Measurements from ENCODE around the gene ZFP91.

ZFP91 gene

DNA sequence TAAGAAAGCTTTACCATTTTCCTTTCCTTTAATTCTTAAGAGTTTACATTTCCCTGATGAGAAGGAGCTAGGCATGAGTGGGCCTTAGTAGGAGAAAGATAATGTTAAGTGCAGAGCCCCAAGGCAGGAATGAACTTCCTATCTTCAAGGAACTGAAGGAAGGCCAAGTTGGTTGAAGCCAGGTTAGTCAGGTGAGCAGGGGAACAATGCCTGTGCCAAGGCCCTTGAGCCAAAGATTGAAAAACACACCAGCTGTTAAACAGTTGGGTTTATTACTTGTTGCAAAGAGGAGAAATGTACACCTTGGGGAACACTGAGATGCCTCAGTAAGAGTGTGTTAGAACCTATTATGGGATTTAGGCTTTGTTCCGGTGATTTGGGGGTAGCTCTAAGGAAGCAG lies 53.6 kb downstream of the ZFP91 start:
- DNase-seq, result no peak

- no peak for DNase-seq
Measured at GRCh38 chr11:58636587-58636986, 57.7 kb downstream of the ZFP91 start.

DNA sequence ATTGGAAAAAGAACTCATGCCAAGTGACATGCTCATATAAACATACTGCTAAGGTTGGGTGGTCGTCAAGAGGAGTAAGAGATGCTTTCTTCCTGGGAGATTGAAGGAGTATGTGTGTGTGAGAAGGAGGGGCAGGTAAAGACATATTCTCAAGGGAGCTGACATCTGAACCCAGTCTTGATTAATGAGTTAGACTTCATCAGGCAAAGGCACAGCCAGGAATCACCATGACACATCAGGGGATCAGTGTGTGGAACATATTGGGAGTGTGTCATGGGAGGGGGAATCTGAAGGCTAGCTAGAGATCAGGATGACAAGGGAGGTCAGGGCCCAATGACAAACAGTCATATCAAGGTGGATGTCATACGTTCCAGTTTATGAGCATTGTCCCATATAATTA lies 58.5 kb downstream of the ZFP91 start:
- no peak for DNase-seq

GRCh38 chr11:58639103-58639502 lies 60.2 kb downstream of the ZFP91 start:
- DNase-seq, result no peak

- DNase-seq, result no peak
Measured at GRCh38 chr11:58639669-58640068, 60.8 kb downstream of the ZFP91 start.

DNA sequence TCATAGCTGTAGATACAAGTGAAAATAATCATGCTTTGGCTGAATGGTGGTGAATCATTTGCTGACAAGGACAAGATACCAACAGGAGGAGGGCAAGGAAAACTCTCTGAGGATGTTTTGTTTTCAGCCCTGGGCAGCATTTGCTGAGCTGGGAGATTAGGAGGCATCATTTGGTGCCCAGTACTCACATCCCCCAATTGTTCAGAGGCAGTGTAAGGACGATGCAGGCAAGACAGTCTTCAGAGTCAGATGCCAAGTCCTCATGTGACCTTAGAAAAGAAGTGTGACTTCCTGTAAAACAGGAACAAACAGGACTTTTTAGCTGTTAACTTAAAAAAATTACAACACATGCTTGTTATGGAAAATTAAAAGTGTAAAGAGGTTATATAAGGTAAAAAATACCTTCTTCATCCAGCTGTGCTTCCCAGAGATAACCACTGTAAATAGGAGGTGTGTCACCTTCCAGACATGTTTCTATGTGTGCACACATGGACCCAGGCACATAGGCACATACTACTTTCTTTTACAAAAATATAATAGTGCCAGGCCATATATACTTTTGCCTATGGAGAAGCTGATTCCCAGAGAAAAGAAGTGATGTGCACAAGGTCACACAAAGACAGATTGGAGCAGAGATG lies 61.6 kb downstream of the ZFP91 start:
- DNase-seq, result no peak

DNA sequence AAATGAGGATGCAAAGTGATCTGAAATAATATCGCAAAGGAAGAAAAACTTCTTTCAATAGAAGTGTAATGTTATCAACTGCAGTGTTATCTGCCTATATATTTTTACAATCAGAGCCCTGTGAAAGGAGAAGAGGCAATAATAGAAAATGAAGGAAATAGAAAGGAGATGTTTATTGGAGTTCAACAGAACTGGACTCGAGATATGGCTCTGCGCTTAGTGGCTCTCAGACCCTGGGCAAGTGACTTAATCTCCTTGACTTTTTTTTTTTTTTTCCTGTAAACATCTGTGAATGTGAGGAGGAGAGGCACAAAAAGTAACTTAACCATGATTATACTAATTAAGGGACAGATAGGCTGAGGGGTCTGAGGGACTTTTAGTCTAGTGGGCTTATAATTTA lies 62.5 kb downstream of the ZFP91 start:
- no peak for DNase-seq

- DNase-seq, result no peak
Measured at GRCh38 chr11:58641803-58642581, 63.1 kb downstream of the ZFP91 start.

GRCh38 chr11:58645854-58646253 lies 67.0 kb downstream of the ZFP91 start:
- DNase-seq, result no peak

DNA sequence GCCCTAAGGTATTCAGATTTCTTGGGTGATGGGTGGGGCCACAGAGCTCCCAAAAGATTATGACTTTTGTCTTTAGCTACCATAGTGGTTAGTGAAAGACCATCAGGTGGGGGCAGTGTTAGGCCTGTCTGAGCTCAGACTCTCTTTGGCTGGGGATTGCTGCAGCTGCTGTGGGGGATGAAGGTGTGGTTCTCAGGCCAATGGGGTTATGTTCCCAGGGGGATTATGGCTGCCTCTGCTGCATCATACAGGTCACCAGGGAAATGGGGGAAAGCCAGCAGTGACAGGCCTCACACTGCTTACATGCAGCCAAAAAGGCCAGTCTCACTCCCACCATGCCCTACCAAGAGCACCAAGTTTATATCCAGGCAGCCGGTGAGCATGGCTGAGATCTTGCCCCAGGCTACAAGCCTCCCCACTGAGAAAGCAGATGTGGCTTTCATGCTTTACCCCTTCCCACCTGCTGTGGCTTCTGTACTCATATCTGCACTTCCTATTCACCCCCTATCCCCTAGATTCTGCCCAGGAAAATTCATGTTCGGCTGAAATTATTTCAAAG lies 68.4 kb downstream of the ZFP91 start:
- no peak for DNase-seq

DNA sequence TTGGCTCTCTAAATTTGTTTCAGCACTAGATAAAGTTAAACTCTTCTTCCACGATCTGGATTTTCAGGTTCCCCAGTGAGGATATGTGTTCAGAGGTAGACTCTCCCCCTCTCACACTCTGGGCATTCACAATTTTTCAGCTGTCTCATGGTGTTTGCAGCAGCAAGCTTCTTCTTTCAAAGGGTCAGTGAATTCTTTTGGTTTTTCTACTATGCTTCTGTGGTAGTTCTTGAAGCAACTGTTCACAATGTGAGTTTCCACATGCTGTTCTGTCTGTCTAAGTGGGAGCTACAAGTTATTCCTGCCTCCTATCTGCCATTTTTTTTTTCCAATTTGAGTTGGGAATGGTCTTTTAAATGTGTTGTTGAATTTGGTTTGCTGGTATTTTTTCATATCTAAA lies 69.0 kb downstream of the ZFP91 start:
- no peak for DNase-seq

DNA sequence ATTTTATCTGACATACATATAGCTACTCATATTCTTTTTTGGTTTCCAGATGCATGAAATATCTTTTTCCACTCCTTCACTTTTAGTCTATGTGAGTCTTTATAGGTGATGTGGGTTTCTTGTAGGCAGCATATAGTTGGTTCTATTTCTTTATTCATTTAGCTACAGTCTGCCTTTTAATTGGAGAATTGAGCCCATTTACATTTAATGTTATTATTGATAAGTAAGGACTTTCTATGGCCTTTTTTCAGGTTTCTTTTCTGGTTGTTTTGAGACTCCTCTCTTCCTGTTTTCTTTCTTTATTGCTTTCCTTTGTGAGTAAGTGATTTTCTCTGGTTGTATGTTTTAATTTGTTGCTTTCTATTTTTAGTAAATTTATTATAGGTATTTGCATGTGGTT lies 70.8 kb downstream of the ZFP91 start:
- DNase-seq, result no peak

- DNase-seq, result no peak
Measured at GRCh38 chr11:58650496-58650895, 71.6 kb downstream of the ZFP91 start.

DNA sequence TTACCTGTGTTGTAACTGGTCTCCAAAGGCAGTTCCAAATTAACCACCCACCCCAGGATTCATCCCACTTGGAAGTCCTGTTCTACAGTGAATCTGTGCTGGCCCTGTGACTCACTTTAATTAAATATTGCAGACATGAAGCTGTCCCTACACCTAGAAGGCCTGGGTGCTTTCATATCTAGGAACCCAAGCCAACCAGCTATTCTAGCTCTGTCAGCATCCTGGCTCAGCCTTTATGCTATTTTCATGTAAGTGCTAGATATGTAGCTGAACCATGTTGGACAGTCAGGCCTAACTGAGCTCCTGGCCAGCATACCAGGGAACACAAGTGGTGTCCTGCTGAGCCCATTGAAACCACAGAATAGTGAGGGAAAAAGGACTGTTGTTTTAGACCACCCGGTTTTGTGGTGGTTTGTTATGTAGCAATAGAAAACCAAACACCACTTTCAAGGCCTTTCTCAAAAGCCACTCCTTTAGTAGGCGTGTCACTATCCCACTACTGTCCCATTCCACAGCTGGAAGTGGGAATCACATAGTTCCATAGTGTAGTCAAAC lies 73.9 kb downstream of the ZFP91 start:
- DNase-seq, result no peak

GRCh38 chr11:58654079-58654907 lies 75.4 kb downstream of the ZFP91 start:
- no peak for DNase-seq

- no peak for DNase-seq
Measured at GRCh38 chr11:58654908-58655296, 76.0 kb downstream of the ZFP91 start.

- DNase-seq, result no peak
Measured at GRCh38 chr11:58656348-58656747, 77.5 kb downstream of the ZFP91 start.

- DNase-seq, result no peak
Measured at GRCh38 chr11:58658623-58659022, 79.8 kb downstream of the ZFP91 start.

DNA sequence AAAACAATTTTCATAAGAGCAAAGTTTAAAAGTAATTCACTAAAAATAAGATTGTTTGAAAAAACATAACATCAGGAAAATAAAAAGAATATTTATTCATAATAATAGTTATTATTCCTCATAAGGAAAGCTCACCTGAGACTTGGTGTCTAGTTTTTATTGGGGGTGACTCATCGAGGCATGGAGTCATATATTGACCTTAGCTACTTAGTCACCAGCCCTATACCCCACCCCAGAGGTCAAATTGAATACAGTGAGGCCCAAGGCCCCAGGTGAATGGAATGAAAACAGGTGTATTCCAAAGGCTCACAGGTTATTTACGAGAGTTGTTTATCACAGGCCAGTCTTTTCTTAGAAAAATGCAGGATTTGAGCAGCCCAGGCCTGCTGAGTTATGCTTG lies 80.5 kb downstream of the ZFP91 start:
- DNase-seq, result no peak

DNA sequence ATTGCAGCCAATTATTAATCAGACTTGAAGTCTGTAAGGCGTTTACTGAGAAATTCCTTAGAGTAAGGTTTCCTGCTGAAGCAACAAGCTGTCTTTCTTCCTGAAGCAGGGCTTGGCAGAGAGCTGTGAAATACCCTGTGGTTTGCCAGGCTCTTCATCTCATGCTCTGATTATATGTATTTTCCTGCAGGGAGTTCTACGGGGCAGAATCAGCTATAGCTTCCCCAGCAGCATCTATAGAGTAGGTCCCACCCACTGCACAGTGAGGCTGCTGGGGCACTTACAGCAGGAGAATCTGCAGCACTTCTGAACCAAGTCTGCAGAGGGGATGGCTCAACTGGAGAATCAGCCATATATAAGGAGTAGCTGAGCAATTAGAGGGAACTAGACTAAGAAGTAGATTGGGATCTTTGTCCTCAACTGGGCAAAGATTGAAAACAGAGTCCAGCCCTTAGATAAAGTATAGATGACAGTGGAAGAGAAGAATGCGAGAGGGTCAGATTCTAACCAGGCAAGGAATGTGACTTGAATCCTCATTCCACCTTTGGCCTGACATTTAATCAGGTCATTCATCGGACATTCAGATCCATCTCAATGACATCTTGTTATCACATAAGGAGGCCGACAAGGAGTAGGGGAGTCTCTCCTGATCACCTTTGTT lies 81.2 kb downstream of the ZFP91 start:
- no peak for DNase-seq
